ENCODE measurements around the gene ZNF595.
"Not testable (repeated sequence)": the region's sequence is repeated elsewhere in the genome, so short reads cannot be mapped to it uniquely, and the experiment has no call there.

Gene ZNF595

GRCh38 chr4:51253-51652 is 1.9 kb upstream of the ZNF595 start:
- H3K27me3 ChIP-seq (ENCODE audit: control insufficient read depth, low read length); H3K79me2 ChIP-seq (ENCODE audit: control insufficient read depth, low read length); H3K9me3 ChIP-seq (ENCODE audit: control insufficient read depth, insufficient read depth, low read length); H3F3A ChIP-seq (ENCODE audit: control insufficient read depth, insufficient read depth); H3K36me3 ChIP-seq (ENCODE audit: control insufficient read depth, low read length); H4K20me1 ChIP-seq (ENCODE audit: control insufficient read depth, insufficient read depth, low read depth, low read length); H3K9me2 ChIP-seq (replicated peaks; ENCODE audit: control insufficient read depth, low read length): not testable (repeated sequence)
- Histone ChIP-seq H3K27ac (ENCODE audit: low read depth, low read length) (peak overlapping the region; percentile 77), H3K4me1 (ENCODE audit: control insufficient read depth, low read length) (peaks cover 13% of the 10 kb centered on the region), H3K4me3 (ENCODE audit: low read length) (peak overlapping the region; percentile 58), H3K4me2 (ENCODE audit: low read length) (peak overlapping the region; percentile 62)

GRCh38 chr4:51655-52277 is 1.4 kb upstream of the ZNF595 start:
- not testable (repeated sequence) for H3F3A ChIP-seq (ENCODE audit: control insufficient read depth, insufficient read depth)

GRCh38 chr4:53521-53920 is 400 bp downstream of the ZNF595 start:
- peaks cover 13% of the 10 kb centered on the region for H3K4me1 ChIP-seq (ENCODE audit: control insufficient read depth, low read length)
- H3K4me2 ChIP-seq (ENCODE audit: low read length); H3K9me3 ChIP-seq (ENCODE audit: control insufficient read depth, insufficient read depth, low read length); H3K9me2 ChIP-seq (replicated peaks; ENCODE audit: control insufficient read depth, low read length); H4K20me1 ChIP-seq (ENCODE audit: control insufficient read depth, insufficient read depth, low read depth, low read length); H3F3A ChIP-seq (ENCODE audit: control insufficient read depth, insufficient read depth); H3K36me3 ChIP-seq (ENCODE audit: control insufficient read depth, low read length); H3K27me3 ChIP-seq (ENCODE audit: control insufficient read depth, low read length); H3K79me2 ChIP-seq (ENCODE audit: control insufficient read depth, low read length); H3K27ac ChIP-seq (ENCODE audit: low read depth, low read length): not testable (repeated sequence)
- peak overlapping the region; percentile 41; the same call in 1 of the 2 replicates for H3K4me3 ChIP-seq (ENCODE audit: low read length)

More at GRCh38 chr4:51655-52277, 1.4 kb upstream of the ZNF595 start:
- not testable (repeated sequence) for H3K4me2 ChIP-seq (ENCODE audit: low read length); H3K9me2 ChIP-seq (replicated peaks; ENCODE audit: control insufficient read depth, low read length); H3K79me2 ChIP-seq (ENCODE audit: control insufficient read depth, low read length); H3K4me3 ChIP-seq (ENCODE audit: low read length); H3K27ac ChIP-seq (ENCODE audit: low read depth, low read length); H3K36me3 ChIP-seq (ENCODE audit: control insufficient read depth, low read length); H4K20me1 ChIP-seq (ENCODE audit: control insufficient read depth, insufficient read depth, low read depth, low read length); H3K9me3 ChIP-seq (ENCODE audit: control insufficient read depth, insufficient read depth, low read length); H3K27me3 ChIP-seq (ENCODE audit: control insufficient read depth, low read length)
- peaks cover 13% of the 10 kb centered on the region for H3K4me1 ChIP-seq (ENCODE audit: control insufficient read depth, low read length)

- not testable (repeated sequence) for H3K27me3 ChIP-seq (ENCODE audit: control insufficient read depth, low read length); H3F3A ChIP-seq (ENCODE audit: control insufficient read depth, insufficient read depth); H3K9me2 ChIP-seq (replicated peaks; ENCODE audit: control insufficient read depth, low read length)
These were observed 11.6 kb downstream of the ZNF595 start for GRCh38 chr4:64733-65132.

GRCh38 chr4:71830-72229 is 18.7 kb downstream of the ZNF595 start:
- Histone ChIP-seq H3K79me2 (ENCODE audit: control insufficient read depth, low read length) (peaks cover 3% of the 10 kb centered on the region; the same call in 1 of the 2 replicates), H3K36me3 (ENCODE audit: control insufficient read depth, low read length) (peaks cover 25% of the 10 kb centered on the region), H3K4me2 (ENCODE audit: low read length) (no peak overlapping the region), H4K20me1 (ENCODE audit: control insufficient read depth, insufficient read depth, low read depth, low read length) (no peaks in the 10 kb centered on the region), H3K27ac (ENCODE audit: low read depth, low read length) (no peak overlapping the region), H3K9me3 (ENCODE audit: control insufficient read depth, insufficient read depth, low read length) (peaks cover 36% of the 10 kb centered on the region), H3F3A (ENCODE audit: control insufficient read depth, insufficient read depth) (no peaks in the 10 kb centered on the region), H3K4me1 (ENCODE audit: control insufficient read depth, low read length) (no peaks in the 10 kb centered on the region), H3K9me2 (replicated peaks; ENCODE audit: control insufficient read depth, low read length) (no peaks in the 10 kb centered on the region), H3K27me3 (ENCODE audit: control insufficient read depth, low read length) (no peaks in the 10 kb centered on the region), H3K4me3 (ENCODE audit: low read length) (no peak overlapping the region)
- TF ChIP-seq CTCF (IDR thresholded peaks at IDR 0.05; ENCODE audit: low read depth, low read length, poor library complexity, severe bottlenecking) (no peak), EZH2phosphoT487 (IDR thresholded peaks at IDR 0.05; ENCODE audit: borderline replicate concordance, low read length) (no peak)

More at GRCh38 chr4:64733-65132, 11.6 kb downstream of the ZNF595 start:
- not testable (repeated sequence) for H3K79me2 ChIP-seq (ENCODE audit: control insufficient read depth, low read length); H4K20me1 ChIP-seq (ENCODE audit: control insufficient read depth, insufficient read depth, low read depth, low read length); H3K4me3 ChIP-seq (ENCODE audit: low read length); H3K4me1 ChIP-seq (ENCODE audit: control insufficient read depth, low read length); H3K36me3 ChIP-seq (ENCODE audit: control insufficient read depth, low read length); H3K27ac ChIP-seq (ENCODE audit: low read depth, low read length); H3K4me2 ChIP-seq (ENCODE audit: low read length)
- H3K9me3 ChIP-seq (ENCODE audit: control insufficient read depth, insufficient read depth, low read length), result peaks cover 11% of the 10 kb centered on the region
